ENCODE measurements around the gene PPARD. TPM values are rescaled to one million over a fixed set of nuclear protein-coding genes. Genes with fewer than 3 reads are reported as not detected.

Gene PPARD
- total and polyA plus RNA-seq, 2 donors from 2014 or later: 13.2 to 24.4 TPM

- H3K9me3 ChIP-seq (ENCODE audit: control insufficient read depth in 2 of 3, insufficient read depth in 1 of 3, low read length in 3 of 3): no peaks in the 10 kb centered on the region
- peaks cover 0 to 8% (median 0%) of the 10 kb centered on the region in 3 donors for H3K36me3 ChIP-seq (ENCODE audit: control insufficient read depth in 2 of 3, insufficient read depth in 3 of 3, low read length in 3 of 3)
- no peak for DNase-seq
- H3K27me3 ChIP-seq (ENCODE audit: control insufficient read depth, insufficient read depth, low read length): no peaks in the 10 kb centered on the region
- intact Hi-C loops (cut with DNase I): no loop called here
- H3K9ac ChIP-seq (ENCODE audit: low read length in 3 of 3): no peak overlapping the region
- FAIRE-seq: no peak
- no peak overlapping the region for H3K27ac ChIP-seq (ENCODE audit: low read depth in 2 of 2, low read length in 2 of 2)
- TF ChIP-seq, protein P1, sequence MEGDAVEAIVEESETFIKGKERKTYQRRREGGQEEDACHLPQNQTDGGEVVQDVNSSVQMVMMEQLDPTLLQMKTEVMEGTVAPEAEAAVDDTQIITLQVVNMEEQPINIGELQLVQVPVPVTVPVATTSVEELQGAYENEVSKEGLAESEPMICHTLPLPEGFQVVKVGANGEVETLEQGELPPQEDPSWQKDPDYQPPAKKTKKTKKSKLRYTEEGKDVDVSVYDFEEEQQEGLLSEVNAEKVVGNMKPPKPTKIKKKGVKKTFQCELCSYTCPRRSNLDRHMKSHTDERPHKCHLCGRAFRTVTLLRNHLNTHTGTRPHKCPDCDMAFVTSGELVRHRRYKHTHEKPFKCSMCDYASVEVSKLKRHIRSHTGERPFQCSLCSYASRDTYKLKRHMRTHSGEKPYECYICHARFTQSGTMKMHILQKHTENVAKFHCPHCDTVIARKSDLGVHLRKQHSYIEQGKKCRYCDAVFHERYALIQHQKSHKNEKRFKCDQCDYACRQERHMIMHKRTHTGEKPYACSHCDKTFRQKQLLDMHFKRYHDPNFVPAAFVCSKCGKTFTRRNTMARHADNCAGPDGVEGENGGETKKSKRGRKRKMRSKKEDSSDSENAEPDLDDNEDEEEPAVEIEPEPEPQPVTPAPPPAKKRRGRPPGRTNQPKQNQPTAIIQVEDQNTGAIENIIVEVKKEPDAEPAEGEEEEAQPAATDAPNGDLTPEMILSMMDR (IDR thresholded peaks at IDR 0.05; ENCODE audit: borderline replicate concordance, extremely low read depth, insufficient read depth): no peak
- H3K4me1 ChIP-seq (ENCODE audit: control insufficient read depth in 2 of 3, insufficient read depth in 2 of 3, low read depth in 1 of 3, low read length in 3 of 3): peaks cover 0 to 27% (median 16%) of the 10 kb centered on the region in 3 donors
- no peak overlapping the region for H3K4me3 ChIP-seq (ENCODE audit: low read length in 3 of 3)
Measured at GRCh38 chr6:35357677-35358076, 15.3 kb downstream of the PPARD start.

DNA sequence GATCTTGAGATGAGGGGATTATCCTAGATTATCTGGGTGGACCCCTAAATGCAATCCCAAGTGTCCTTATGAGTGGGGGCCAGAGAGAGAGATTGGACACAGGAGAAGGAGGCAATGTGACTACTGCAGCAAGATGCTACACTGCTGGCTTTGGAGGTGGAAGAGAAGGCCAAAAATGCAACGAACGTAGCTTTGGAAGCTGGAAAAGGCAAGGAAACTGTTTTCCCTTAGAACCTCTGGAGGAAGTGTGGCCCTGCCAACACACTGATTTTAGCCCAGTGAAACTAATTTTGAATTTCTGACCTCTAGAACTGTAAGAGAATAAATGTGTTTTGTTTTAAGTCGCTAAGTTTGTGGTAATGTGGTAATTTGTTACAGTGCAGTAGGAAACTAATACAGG, 15.7 kb downstream of the PPARD start:
- Histone ChIP-seq H3K27me3 (ENCODE audit: control insufficient read depth, insufficient read depth, low read length) (no peaks in the 10 kb centered on the region), H3K36me3 (ENCODE audit: control insufficient read depth in 2 of 3, insufficient read depth in 3 of 3, low read length in 3 of 3) (peaks cover 0 to 4% (median 0%) of the 10 kb centered on the region in 3 donors), H3K9me3 (ENCODE audit: control insufficient read depth in 2 of 3, insufficient read depth in 1 of 3, low read length in 3 of 3) (no peaks in the 10 kb centered on the region), H3K4me1 (ENCODE audit: control insufficient read depth in 2 of 3, insufficient read depth in 2 of 3, low read depth in 1 of 3, low read length in 3 of 3) (peaks cover 0 to 27% (median 16%) of the 10 kb centered on the region in 3 donors), H3K4me3 (ENCODE audit: low read length in 3 of 3) (no peak overlapping the region), H3K9ac (ENCODE audit: low read length in 3 of 3) (no peak overlapping the region), H3K27ac (ENCODE audit: low read depth in 2 of 2, low read length in 2 of 2) (no peak overlapping the region)
- TF ChIP-seq, protein P1 (IDR thresholded peaks at IDR 0.05; ENCODE audit: borderline replicate concordance, extremely low read depth, insufficient read depth): no peak
- DNase-seq: no peak
- intact Hi-C loops (cut with DNase I): no loop called here
- no peak for FAIRE-seq

DNA sequence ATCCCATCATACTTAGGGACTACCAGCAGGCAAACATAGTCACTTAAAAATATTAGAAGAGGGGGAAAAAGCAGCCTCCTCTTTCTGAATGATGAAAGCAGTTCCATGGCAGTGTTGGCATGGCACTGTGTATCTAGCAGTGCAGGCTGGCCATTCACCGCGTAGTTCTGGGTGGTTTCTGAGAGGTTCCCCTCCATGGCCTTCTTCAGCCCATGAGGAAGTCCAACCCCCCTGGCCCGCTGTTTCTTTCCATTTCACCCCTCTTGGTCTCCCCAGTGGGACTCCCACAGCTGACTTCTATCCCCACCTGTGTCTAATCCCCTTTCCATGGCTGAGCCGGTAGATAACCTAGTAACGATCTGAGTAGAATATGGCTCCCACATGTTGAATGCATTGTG, 17.0 kb downstream of the PPARD start:
- Histone ChIP-seq H3K9me3 (ENCODE audit: control insufficient read depth in 2 of 3, insufficient read depth in 1 of 3, low read length in 3 of 3) (no peaks in the 10 kb centered on the region), H3K36me3 (ENCODE audit: control insufficient read depth in 2 of 3, insufficient read depth in 3 of 3, low read length in 3 of 3) (peaks cover 0 to 2% (median 0%) of the 10 kb centered on the region in 3 donors), H3K27ac (ENCODE audit: low read depth in 2 of 2, low read length in 2 of 2) (no peak overlapping the region), H3K4me3 (ENCODE audit: low read length in 3 of 3) (no peak overlapping the region), H3K27me3 (ENCODE audit: control insufficient read depth, insufficient read depth, low read length) (no peaks in the 10 kb centered on the region), H3K4me1 (ENCODE audit: control insufficient read depth in 2 of 3, insufficient read depth in 2 of 3, low read depth in 1 of 3, low read length in 3 of 3) (peaks cover 0 to 27% (median 16%) of the 10 kb centered on the region in 3 donors), H3K9ac (ENCODE audit: low read length in 3 of 3) (no peak overlapping the region)
- DNase-seq (no peak), FAIRE-seq (no peak)
- intact Hi-C loops (cut with DNase I): no loop called here
- TF ChIP-seq, protein P1 (IDR thresholded peaks at IDR 0.05; ENCODE audit: borderline replicate concordance, extremely low read depth, insufficient read depth): no peak
